ENCODE data around the gene PLCH2.

PLCH2 gene

GRCh38 chr1:2466270-2466665, 9.8 kb upstream of the PLCH2 start:
- H3K36me3 ChIP-seq = no peaks in the 10 kb centered on the region
- H3K9ac ChIP-seq = no peak overlapping the region
- peaks cover 48% of the 10 kb centered on the region for H4K20me1 ChIP-seq
- no peak for TF ChIP-seq Cebpa-rat (IDR thresholded peaks at IDR 0.05)
- H3K27ac ChIP-seq = no peak overlapping the region
- peak overlapping the region; percentile 88 for H3K4me2 ChIP-seq
- peaks cover 85% of the 10 kb centered on the region for H3K4me1 ChIP-seq
- H3K27me3 ChIP-seq = peaks cover 41% of the 10 kb centered on the region
- no peaks in the 10 kb centered on the region for H3K9me3 ChIP-seq
- H3K4me3 ChIP-seq = no peak overlapping the region

- no peaks in the 10 kb centered on the region for H3K36me3 ChIP-seq
- no peak overlapping the region for H3K27ac ChIP-seq
- peaks cover 48% of the 10 kb centered on the region for H4K20me1 ChIP-seq
- H3K9ac ChIP-seq = no peak overlapping the region
- H3K4me1 ChIP-seq = peaks cover 93% of the 10 kb centered on the region
- H3K4me2 ChIP-seq = peak overlapping the region; percentile 88
- no peak overlapping the region for H3K4me3 ChIP-seq
- H3K27me3 ChIP-seq = peaks cover 41% of the 10 kb centered on the region
- no peaks in the 10 kb centered on the region for H3K9me3 ChIP-seq
- no peak for TF ChIP-seq Cebpa-rat (IDR thresholded peaks at IDR 0.05)
These were observed 9.0 kb upstream of the PLCH2 start for GRCh38 chr1:2466958-2467554.

- Histone ChIP-seq H3K36me3 (no peaks in the 10 kb centered on the region), H4K20me1 (peaks cover 48% of the 10 kb centered on the region), H3K9me3 (no peaks in the 10 kb centered on the region), H3K4me2 (peak overlapping the region; percentile 98), H3K4me3 (no peak overlapping the region), H3K27ac (no peak overlapping the region), H3K4me1 (peaks cover 98% of the 10 kb centered on the region), H3K27me3 (peaks cover 41% of the 10 kb centered on the region), H3K9ac (no peak overlapping the region)
- no peak for TF ChIP-seq Cebpa-rat (IDR thresholded peaks at IDR 0.05)
These were observed 8.0 kb upstream of the PLCH2 start for GRCh38 chr1:2468041-2468472.

GRCh38 chr1:2468540-2468939, 7.5 kb upstream of the PLCH2 start:
- peaks cover 98% of the 10 kb centered on the region for H3K4me1 ChIP-seq

GRCh38 chr1:2469103-2469940, 6.8 kb upstream of the PLCH2 start:
- H3K27ac ChIP-seq = 0 out of 2 replicates have a peak overlapping the region, but pooled peaks have one; percentile 80
- peak overlapping the region; percentile 98 for H3K4me2 ChIP-seq
- peaks cover 48% of the 10 kb centered on the region for H4K20me1 ChIP-seq
- no peak for TF ChIP-seq Cebpa-rat (IDR thresholded peaks at IDR 0.05)
- H3K36me3 ChIP-seq = no peaks in the 10 kb centered on the region
- H3K27me3 ChIP-seq = peaks cover 33% of the 10 kb centered on the region
- no peak overlapping the region for H3K9ac ChIP-seq
- no peaks in the 10 kb centered on the region for H3K9me3 ChIP-seq
- no peak overlapping the region for H3K4me3 ChIP-seq
- peaks cover 98% of the 10 kb centered on the region for H3K4me1 ChIP-seq

More at GRCh38 chr1:2468540-2468939, 7.5 kb upstream of the PLCH2 start:
- Histone ChIP-seq H3K36me3 (no peaks in the 10 kb centered on the region), H3K27ac (no peak overlapping the region), H3K27me3 (peaks cover 40% of the 10 kb centered on the region), H3K9me3 (no peaks in the 10 kb centered on the region), H3K4me2 (peak overlapping the region; percentile 98), H3K4me3 (no peak overlapping the region), H4K20me1 (peaks cover 48% of the 10 kb centered on the region), H3K9ac (no peak overlapping the region)
- TF ChIP-seq Cebpa-rat (IDR thresholded peaks at IDR 0.05) = no peak

- H3K4me2 ChIP-seq = peak overlapping the region; percentile 98
- H3K4me3 ChIP-seq = peak overlapping the region; percentile 56
- H3K9ac ChIP-seq = peak overlapping the region; percentile 68
- H4K20me1 ChIP-seq = peaks cover 37% of the 10 kb centered on the region
- no peak for TF ChIP-seq Cebpa-rat (IDR thresholded peaks at IDR 0.05)
- H3K9me3 ChIP-seq = no peaks in the 10 kb centered on the region
- no peaks in the 10 kb centered on the region for H3K36me3 ChIP-seq
- peak overlapping the region; percentile 80 for H3K27ac ChIP-seq
- peaks cover 98% of the 10 kb centered on the region for H3K4me1 ChIP-seq
- H3K27me3 ChIP-seq = peaks cover 20% of the 10 kb centered on the region
These were observed 5.6 kb upstream of the PLCH2 start for GRCh38 chr1:2470290-2471158.

- peak overlapping the region; percentile 98 for H3K4me2 ChIP-seq
- H3K27me3 ChIP-seq = peaks cover 15% of the 10 kb centered on the region
- peak overlapping the region; percentile 56 for H3K4me3 ChIP-seq
- H3K4me1 ChIP-seq = peaks cover 98% of the 10 kb centered on the region
- H3K9me3 ChIP-seq = no peaks in the 10 kb centered on the region
- H3K36me3 ChIP-seq = no peaks in the 10 kb centered on the region
- H3K9ac ChIP-seq = peak overlapping the region; percentile 68; the same call in 1 of the 2 replicates
- no peak for TF ChIP-seq Cebpa-rat (IDR thresholded peaks at IDR 0.05)
- peaks cover 31% of the 10 kb centered on the region for H4K20me1 ChIP-seq
- H3K27ac ChIP-seq = peak overlapping the region; percentile 80
These were observed 5.0 kb upstream of the PLCH2 start for GRCh38 chr1:2471159-2471471.

GRCh38 chr1:2471587-2472001, 4.5 kb upstream of the PLCH2 start:
- H4K20me1 ChIP-seq = peaks cover 26% of the 10 kb centered on the region
- H3K9ac ChIP-seq = peak overlapping the region; percentile 68
- no peaks in the 10 kb centered on the region for H3K9me3 ChIP-seq
- peak overlapping the region; percentile 98 for H3K4me2 ChIP-seq
- H3K27me3 ChIP-seq = peaks cover 10% of the 10 kb centered on the region
- H3K4me1 ChIP-seq = peaks cover 98% of the 10 kb centered on the region
- no peaks in the 10 kb centered on the region for H3K36me3 ChIP-seq
- TF ChIP-seq Cebpa-rat (IDR thresholded peaks at IDR 0.05) = no peak
- peak overlapping the region; percentile 80 for H3K27ac ChIP-seq
- peak overlapping the region; percentile 56 for H3K4me3 ChIP-seq

GRCh38 chr1:2472109-2472508, 4.0 kb upstream of the PLCH2 start:
- Histone ChIP-seq H3K9ac (peak overlapping the region; percentile 68), H4K20me1 (peaks cover 23% of the 10 kb centered on the region; the same call in 1 of the 2 replicates), H3K4me1 (peaks cover 98% of the 10 kb centered on the region), H3K36me3 (no peaks in the 10 kb centered on the region), H3K4me2 (peak overlapping the region; percentile 98), H3K27ac (peak overlapping the region; percentile 80), H3K4me3 (peak overlapping the region; percentile 56; the same call in 1 of the 2 replicates), H3K9me3 (no peaks in the 10 kb centered on the region), H3K27me3 (peaks cover 6% of the 10 kb centered on the region; the same call in 1 of the 2 replicates)
- no peak for TF ChIP-seq Cebpa-rat (IDR thresholded peaks at IDR 0.05)
